ENCODE results near the gene DHRSX.

The DHRSX gene

GRCh38 chrX:2299871-2300270, 200.9 kb downstream of the DHRSX start (continued):
- no peak for TF ChIP-seq ZBTB6 (tag by site-specific recombination; IDR thresholded peaks at IDR 0.05)
- no peak for TF ChIP-seq ZNF571 (tag by site-specific recombination; IDR thresholded peaks at IDR 0.05)
- TF ChIP-seq ZNF350 (tag by site-specific recombination; IDR thresholded peaks at IDR 0.05): no peak
- no peak for TF ChIP-seq ZNF624 (tag by site-specific recombination; IDR thresholded peaks at IDR 0.05)
- TF ChIP-seq PRDM10 (tag by site-specific recombination; IDR thresholded peaks at IDR 0.05): no peak

- ChIA-PET CTCF (no interaction called here), POLR2A (no interaction called here)
- Histone ChIP-seq H3K4me1 (ENCODE audit: control insufficient read depth, insufficient read depth, low read length) (no peaks in the 10 kb centered on the region), H3K4me3 (ENCODE audit: low read depth, low read length) (no peak overlapping the region), H3K27ac (ENCODE audit: extremely low read depth, low read depth, low read length) (no peak overlapping the region), H3K9me3 (ENCODE audit: control insufficient read depth, insufficient read depth, low read depth, low read length) (no peaks in the 10 kb centered on the region; the same call in 1 of the 2 replicates), H3K36me3 (ENCODE audit: control insufficient read depth in 2 of 2, insufficient read depth in 1 of 2, low read length in 2 of 2) (no peaks in the 10 kb centered on the region)
- TF ChIP-seq IKZF3 (tag by site-specific recombination; IDR thresholded peaks at IDR 0.05): no peak
- TF ChIP-seq ZNF785 (tag by site-specific recombination; IDR thresholded peaks at IDR 0.05): no peak
- TF ChIP-seq, protein P1, sequence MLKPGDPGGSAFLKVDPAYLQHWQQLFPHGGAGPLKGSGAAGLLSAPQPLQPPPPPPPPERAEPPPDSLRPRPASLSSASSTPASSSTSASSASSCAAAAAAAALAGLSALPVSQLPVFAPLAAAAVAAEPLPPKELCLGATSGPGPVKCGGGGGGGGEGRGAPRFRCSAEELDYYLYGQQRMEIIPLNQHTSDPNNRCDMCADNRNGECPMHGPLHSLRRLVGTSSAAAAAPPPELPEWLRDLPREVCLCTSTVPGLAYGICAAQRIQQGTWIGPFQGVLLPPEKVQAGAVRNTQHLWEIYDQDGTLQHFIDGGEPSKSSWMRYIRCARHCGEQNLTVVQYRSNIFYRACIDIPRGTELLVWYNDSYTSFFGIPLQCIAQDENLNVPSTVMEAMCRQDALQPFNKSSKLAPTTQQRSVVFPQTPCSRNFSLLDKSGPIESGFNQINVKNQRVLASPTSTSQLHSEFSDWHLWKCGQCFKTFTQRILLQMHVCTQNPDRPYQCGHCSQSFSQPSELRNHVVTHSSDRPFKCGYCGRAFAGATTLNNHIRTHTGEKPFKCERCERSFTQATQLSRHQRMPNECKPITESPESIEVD (tag by site-specific recombination; IDR thresholded peaks at IDR 0.05): no peak
- TF ChIP-seq GLI4 (tag by site-specific recombination; IDR thresholded peaks at IDR 0.05): no peak
- TF ChIP-seq ZNF311 (tag by site-specific recombination; IDR thresholded peaks at IDR 0.05; ENCODE audit: borderline replicate concordance): no peak
- TF ChIP-seq, protein P2, sequence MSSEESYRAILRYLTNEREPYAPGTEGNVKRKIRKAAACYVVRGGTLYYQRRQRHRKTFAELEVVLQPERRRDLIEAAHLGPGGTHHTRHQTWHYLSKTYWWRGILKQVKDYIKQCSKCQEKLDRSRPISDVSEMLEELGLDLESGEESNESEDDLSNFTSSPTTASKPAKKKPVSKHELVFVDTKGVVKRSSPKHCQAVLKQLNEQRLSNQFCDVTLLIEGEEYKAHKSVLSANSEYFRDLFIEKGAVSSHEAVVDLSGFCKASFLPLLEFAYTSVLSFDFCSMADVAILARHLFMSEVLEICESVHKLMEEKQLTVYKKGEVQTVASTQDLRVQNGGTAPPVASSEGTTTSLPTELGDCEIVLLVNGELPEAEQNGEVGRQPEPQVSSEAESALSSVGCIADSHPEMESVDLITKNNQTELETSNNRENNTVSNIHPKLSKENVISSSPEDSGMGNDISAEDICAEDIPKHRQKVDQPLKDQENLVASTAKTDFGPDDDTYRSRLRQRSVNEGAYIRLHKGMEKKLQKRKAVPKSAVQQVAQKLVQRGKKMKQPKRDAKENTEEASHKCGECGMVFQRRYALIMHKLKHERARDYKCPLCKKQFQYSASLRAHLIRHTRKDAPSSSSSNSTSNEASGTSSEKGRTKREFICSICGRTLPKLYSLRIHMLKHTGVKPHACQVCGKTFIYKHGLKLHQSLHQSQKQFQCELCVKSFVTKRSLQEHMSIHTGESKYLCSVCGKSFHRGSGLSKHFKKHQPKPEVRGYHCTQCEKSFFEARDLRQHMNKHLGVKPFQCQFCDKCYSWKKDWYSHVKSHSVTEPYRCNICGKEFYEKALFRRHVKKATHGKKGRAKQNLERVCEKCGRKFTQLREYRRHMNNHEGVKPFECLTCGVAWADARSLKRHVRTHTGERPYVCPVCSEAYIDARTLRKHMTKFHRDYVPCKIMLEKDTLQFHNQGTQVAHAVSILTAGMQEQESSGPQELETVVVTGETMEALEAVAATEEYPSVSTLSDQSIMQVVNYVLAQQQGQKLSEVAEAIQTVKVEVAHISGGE (tag by site-specific recombination; conservative IDR thresholded peaks at IDR 0.05; ENCODE audit: low read depth): no peak
- TF ChIP-seq REPIN1 (tag by site-specific recombination; IDR thresholded peaks at IDR 0.05; ENCODE audit: low read depth): no peak
- TF ChIP-seq SP7 (tag by site-specific recombination; IDR thresholded peaks at IDR 0.05): no peak
- no peak for TF ChIP-seq GLI2 (tag by site-specific recombination; IDR thresholded peaks at IDR 0.05; ENCODE audit: borderline replicate concordance, low read depth)
- TF ChIP-seq, protein P3, sequence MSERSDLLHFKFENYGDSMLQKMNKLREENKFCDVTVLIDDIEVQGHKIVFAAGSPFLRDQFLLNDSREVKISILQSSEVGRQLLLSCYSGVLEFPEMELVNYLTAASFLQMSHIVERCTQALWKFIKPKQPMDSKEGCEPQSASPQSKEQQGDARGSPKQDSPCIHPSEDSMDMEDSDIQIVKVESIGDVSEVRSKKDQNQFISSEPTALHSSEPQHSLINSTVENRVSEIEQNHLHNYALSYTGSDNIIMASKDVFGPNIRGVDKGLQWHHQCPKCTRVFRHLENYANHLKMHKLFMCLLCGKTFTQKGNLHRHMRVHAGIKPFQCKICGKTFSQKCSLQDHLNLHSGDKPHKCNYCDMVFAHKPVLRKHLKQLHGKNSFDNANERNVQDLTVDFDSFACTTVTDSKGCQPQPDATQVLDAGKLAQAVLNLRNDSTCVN (tag by site-specific recombination; optimal IDR thresholded peaks at IDR 0.05): no peak
- TF ChIP-seq KLF7 (tag by site-specific recombination; IDR thresholded peaks at IDR 0.05; ENCODE audit: borderline replicate concordance): no peak
- TF ChIP-seq GFI1B (tag by site-specific recombination; IDR thresholded peaks at IDR 0.05): no peak
- TF ChIP-seq ZNF510 (tag by site-specific recombination; IDR thresholded peaks at IDR 0.05; ENCODE audit: insufficient replicate concordance): no peak
- no peak for TF ChIP-seq ZFHX2 (tag by site-specific recombination; conservative IDR thresholded peaks at IDR 0.05)
- TF ChIP-seq ZNF18 (tag by site-specific recombination; IDR thresholded peaks at IDR 0.05): no peak
Measured at GRCh38 chrX:2286731-2287130, 214.0 kb downstream of the DHRSX start.

All from HEK293 (cell line).